Measurements from ENCODE around the gene DPP4.

- TF ChIP-seq CTCF (conservative IDR thresholded peaks at IDR 0.05; ENCODE audit: low read depth in 2 of 2) (no peak), EZH2 (IDR thresholded peaks at IDR 0.05; ENCODE audit: low read depth, unreplicated experiment) (no peak), POLR2AphosphoS5 (IDR thresholded peaks at IDR 0.05; ENCODE audit: low read depth) (no peak), CREB1 (CRISPR knock-in tag; IDR thresholded peaks at IDR 0.05; ENCODE audit: low read depth) (no peak), STAT1 (IDR thresholded peaks at IDR 0.05; ENCODE audit: unreplicated experiment) (no peak), REST (IDR thresholded peaks at IDR 0.05; ENCODE audit: unreplicated experiment) (no peak), EZH2phosphoT487 (IDR thresholded peaks at IDR 0.05; ENCODE audit: unreplicated experiment) (no peak), JUNB (IDR thresholded peaks at IDR 0.05; ENCODE audit: unreplicated experiment) (no peak)
These were observed 17.1 kb downstream of the DPP4 start for GRCh38 chr2:162056796-162057399.

Measured in GM23338 (cell line).